NK-92 treated with Interleukin-12 subunit alpha and Interleukin-12 subunit beta, amount 100 ng/mL, for 24 hours (cell line): ENCODE data around the gene RFNG.

ENCODE experiments used
- DNase-seq: peaks from one replicate; lab custom pipeline; 2025; lab: John Stamatoyannopoulos, UW

RFNG gene

GRCh38 chr17:82013772-82014321, 37.8 kb downstream of the RFNG start:
- DNase-seq, result no peak

GRCh38 chr17:82013341-82013740, 38.3 kb downstream of the RFNG start:
- no peak for DNase-seq

- no peak for DNase-seq
These were observed 38.8 kb downstream of the RFNG start for GRCh38 chr17:82012640-82013295.

GRCh38 chr17:82012261-82012639, 39.4 kb downstream of the RFNG start:
- DNase-seq, result no peak

GRCh38 chr17:82011617-82012187, 39.9 kb downstream of the RFNG start:
- no peak for DNase-seq

- DNase-seq, result no peak
These were observed 40.8 kb downstream of the RFNG start for GRCh38 chr17:82010575-82011525.

- no peak for DNase-seq
These were observed 42.2 kb downstream of the RFNG start for GRCh38 chr17:82009413-82009812.

- no peak for DNase-seq
These were observed 42.6 kb downstream of the RFNG start for GRCh38 chr17:82008941-82009405.

GRCh38 chr17:82008258-82008940, 43.2 kb downstream of the RFNG start:
- no peak for DNase-seq

- DNase-seq, result no peak
These were observed 43.9 kb downstream of the RFNG start for GRCh38 chr17:82007495-82008257.

GRCh38 chr17:82007228-82007494, 44.5 kb downstream of the RFNG start:
- no peak for DNase-seq

GRCh38 chr17:82006468-82007227, 45.0 kb downstream of the RFNG start:
- DNase-seq, result no peak

GRCh38 chr17:82005701-82006348, 45.8 kb downstream of the RFNG start:
- DNase-seq, result no peak

- no peak for DNase-seq
These were observed 46.8 kb downstream of the RFNG start for GRCh38 chr17:82004517-82005455.

GRCh38 chr17:82003411-82004381, 47.9 kb downstream of the RFNG start:
- no peak for DNase-seq

GRCh38 chr17:82001571-82002056, 50.0 kb downstream of the RFNG start:
- no peak for DNase-seq

- no peak for DNase-seq
These were observed 50.6 kb downstream of the RFNG start for GRCh38 chr17:82000803-82001570.
